Measurements from ENCODE around the gene BBS12. TPM values are rescaled to one million over a fixed set of nuclear protein-coding genes. Genes with fewer than 3 reads are reported as not detected.

The BBS12 gene
- total RNA-seq (2022; extraction: Qiagen RNA extraction): 2.0 to 3.1 TPM (median 2.8 TPM) in 5 replicates

GRCh38 chr4:122732329-122733026 lies at the start of gene BBS12:
BBS12 (plus strand) TSS chr4:122732704; CDS start chr4:122741893, 9,189 bp downstream.

Other genes with a start within 250 kb of the BBS12 start
- gene IL21, start 111.6 kb upstream of the BBS12 start, total RNA-seq (2022; extraction: Qiagen RNA extraction): not detected in 5 replicates
- gene FGF2, start 94.1 kb downstream of the BBS12 start, total RNA-seq (2022; extraction: Qiagen RNA extraction): 33.6 to 51.5 TPM (median 48.4 TPM) in 5 replicates
- 6.6 to 7.2 TPM (median 6.7 TPM) in 5 replicates for gene NUDT6, start 189.9 kb downstream of the BBS12 start, total RNA-seq (2022; extraction: Qiagen RNA extraction)

Measured in A549 treated with Hydrocortisone at 1 μM for 4 hours (cell line).